ENCODE data around the gene FAM174C.

DNA sequence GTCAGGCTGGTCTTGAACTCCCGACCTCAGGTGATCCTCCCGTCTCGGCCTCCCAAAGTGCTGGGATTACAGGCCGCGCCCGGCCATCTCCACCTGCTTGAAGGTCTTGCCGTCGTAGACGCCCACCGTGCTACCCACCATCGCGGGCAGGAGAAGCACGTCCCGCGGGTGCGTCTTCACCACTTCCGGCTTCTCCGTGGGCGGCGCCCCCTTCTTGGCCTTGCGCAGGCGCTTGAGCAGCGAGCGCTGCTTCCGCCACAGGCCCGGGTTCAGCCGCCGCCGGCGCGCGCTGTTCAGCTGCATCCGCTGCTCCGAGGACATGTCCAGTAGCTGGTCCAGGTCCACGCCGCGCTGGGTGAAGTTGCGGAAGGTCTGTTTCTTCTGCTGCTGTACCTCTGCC is 32.0 kb downstream of the FAM174C start:
- TF ChIP-seq, protein P1, sequence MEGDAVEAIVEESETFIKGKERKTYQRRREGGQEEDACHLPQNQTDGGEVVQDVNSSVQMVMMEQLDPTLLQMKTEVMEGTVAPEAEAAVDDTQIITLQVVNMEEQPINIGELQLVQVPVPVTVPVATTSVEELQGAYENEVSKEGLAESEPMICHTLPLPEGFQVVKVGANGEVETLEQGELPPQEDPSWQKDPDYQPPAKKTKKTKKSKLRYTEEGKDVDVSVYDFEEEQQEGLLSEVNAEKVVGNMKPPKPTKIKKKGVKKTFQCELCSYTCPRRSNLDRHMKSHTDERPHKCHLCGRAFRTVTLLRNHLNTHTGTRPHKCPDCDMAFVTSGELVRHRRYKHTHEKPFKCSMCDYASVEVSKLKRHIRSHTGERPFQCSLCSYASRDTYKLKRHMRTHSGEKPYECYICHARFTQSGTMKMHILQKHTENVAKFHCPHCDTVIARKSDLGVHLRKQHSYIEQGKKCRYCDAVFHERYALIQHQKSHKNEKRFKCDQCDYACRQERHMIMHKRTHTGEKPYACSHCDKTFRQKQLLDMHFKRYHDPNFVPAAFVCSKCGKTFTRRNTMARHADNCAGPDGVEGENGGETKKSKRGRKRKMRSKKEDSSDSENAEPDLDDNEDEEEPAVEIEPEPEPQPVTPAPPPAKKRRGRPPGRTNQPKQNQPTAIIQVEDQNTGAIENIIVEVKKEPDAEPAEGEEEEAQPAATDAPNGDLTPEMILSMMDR (optimal IDR thresholded peaks at IDR 0.05 in 1 of 3, IDR thresholded peaks at IDR 0.05 in 1 of 3, conservative IDR thresholded peaks at IDR 0.05 in 1 of 3; ENCODE audit: extremely low read depth in 1 of 3, insufficient read depth in 2 of 3, low read length in 3 of 3) = no peak
- TF ChIP-seq EZH2 (IDR thresholded peaks at IDR 0.05; ENCODE audit: low read length) = no peak

All from keratinocyte (primary cell).